Measurements from ENCODE around the gene ZNF41. TPM values are rescaled to one million over a fixed set of nuclear protein-coding genes. Genes with fewer than 3 reads are reported as not detected.
"Not testable (repeated sequence)": the region's sequence is repeated elsewhere in the genome, so short reads cannot be mapped to it uniquely, and the experiment has no call there.

The ZNF41 gene
- total RNA-seq, 2 donors from 2014 or later = 2.9 to 5.6 TPM

- Mint-ChIP-seq H3K4me1 (no peaks in the 10 kb centered on the region), H3K4me3 (no peak overlapping the region), H3K9me3 (peaks cover 44% of the 10 kb centered on the region), H3K27me3 (ENCODE audit: insufficient read depth) (peaks cover 10% of the 10 kb centered on the region), H3K36me3 (ENCODE audit: low read depth) (no peaks in the 10 kb centered on the region), H3K27ac (no peak overlapping the region)
- Histone ChIP-seq H3K27ac (ENCODE audit: low read depth, low read length) (no peak overlapping the region), H3K9ac (ENCODE audit: extremely low read depth, low read length, poor library complexity, severe bottlenecking) (no peak overlapping the region), H3K4me1 (ENCODE audit: control insufficient read depth, insufficient read depth, low read length) (no peaks in the 10 kb centered on the region), H3K9me3 (ENCODE audit: control insufficient read depth, low read length) (no peaks in the 10 kb centered on the region), H3K27me3 (ENCODE audit: control insufficient read depth, insufficient read depth, low read length, poor library complexity, severe bottlenecking) (no peaks in the 10 kb centered on the region), H3K4me3 (ENCODE audit: low read length) (no peak overlapping the region), H3K36me3 (ENCODE audit: control insufficient read depth, insufficient read depth, low read length) (no peaks in the 10 kb centered on the region)
- no peak for TF ChIP-seq CTCF (conservative IDR thresholded peaks at IDR 0.05)
- WGBS, 2 experiments (ENCODE audit: insufficient coverage in 1 of 2, insufficient read length in 1 of 2) = 97 to 100% methylated on average over 2 to 8 of the region's 8 CpGs
- no peak for DNase-seq
Measured at GRCh38 chrX:47515941-47516665, 33.1 kb upstream of the ZNF41 start.

- Histone ChIP-seq H3K4me1 (ENCODE audit: control insufficient read depth, insufficient read depth, low read length) (no peaks in the 10 kb centered on the region), H3K9me3 (ENCODE audit: control insufficient read depth, low read length) (no peaks in the 10 kb centered on the region), H3K27me3 (ENCODE audit: control insufficient read depth, insufficient read depth, low read length, poor library complexity, severe bottlenecking) (no peaks in the 10 kb centered on the region), H3K36me3 (ENCODE audit: control insufficient read depth, insufficient read depth, low read length) (no peaks in the 10 kb centered on the region), H3K27ac (ENCODE audit: low read depth, low read length) (no peak overlapping the region), H3K4me3 (ENCODE audit: low read length) (no peak overlapping the region), H3K9ac (ENCODE audit: extremely low read depth, low read length, poor library complexity, severe bottlenecking) (no peak overlapping the region)
- H3K4me3 Mint-ChIP-seq = no peak overlapping the region
- DNase-seq = no peak
- H3K9me3 Mint-ChIP-seq = peaks cover 40% of the 10 kb centered on the region
- H3K36me3 Mint-ChIP-seq (ENCODE audit: low read depth) = no peaks in the 10 kb centered on the region
- H3K27ac Mint-ChIP-seq = no peak overlapping the region
- WGBS, 2 experiments (ENCODE audit: insufficient coverage in 1 of 2, insufficient read length in 1 of 2) = 87% methylated on average over 6 of the region's 7 CpGs; no CpG with 5 or more reads in 1 of the 2 experiments
- no peaks in the 10 kb centered on the region for H3K4me1 Mint-ChIP-seq
- TF ChIP-seq CTCF (conservative IDR thresholded peaks at IDR 0.05) = no peak
- peaks cover 10% of the 10 kb centered on the region for H3K27me3 Mint-ChIP-seq (ENCODE audit: insufficient read depth)
Measured at GRCh38 chrX:47514533-47515235, 31.7 kb upstream of the ZNF41 start.

- H3K9me3 Mint-ChIP-seq = peaks cover 49% of the 10 kb centered on the region
- not testable (repeated sequence) for H3K27ac Mint-ChIP-seq; H3K27me3 ChIP-seq (ENCODE audit: control insufficient read depth, insufficient read depth, low read length, poor library complexity, severe bottlenecking); H3K4me1 Mint-ChIP-seq; H3K27ac ChIP-seq (ENCODE audit: low read depth, low read length); H3K36me3 ChIP-seq (ENCODE audit: control insufficient read depth, insufficient read depth, low read length); H3K4me1 ChIP-seq (ENCODE audit: control insufficient read depth, insufficient read depth, low read length); H3K27me3 Mint-ChIP-seq (ENCODE audit: insufficient read depth); H3K36me3 Mint-ChIP-seq (ENCODE audit: low read depth); H3K9me3 ChIP-seq (ENCODE audit: control insufficient read depth, low read length); H3K9ac ChIP-seq (ENCODE audit: extremely low read depth, low read length, poor library complexity, severe bottlenecking)
- H3K4me3 ChIP-seq (ENCODE audit: low read length) = peak overlapping the region; percentile 74
- peak overlapping the region; percentile 64 for H3K4me3 Mint-ChIP-seq
- peak; percentile 53 for DNase-seq
- 4 to 37% methylated on average over 2 to 32 of the region's 70 CpGs for WGBS, 2 experiments (ENCODE audit: insufficient coverage in 1 of 2, insufficient read length in 1 of 2)
Measured at GRCh38 chrX:47513034-47513965, 30.3 kb upstream of the ZNF41 start.

- not testable (repeated sequence) for H3K4me1 ChIP-seq (ENCODE audit: control insufficient read depth, insufficient read depth, low read length); DNase-seq; H3K9me3 ChIP-seq (ENCODE audit: control insufficient read depth, low read length); H3K27me3 ChIP-seq (ENCODE audit: control insufficient read depth, insufficient read depth, low read length, poor library complexity, severe bottlenecking); H3K9ac ChIP-seq (ENCODE audit: extremely low read depth, low read length, poor library complexity, severe bottlenecking); H3K27ac ChIP-seq (ENCODE audit: low read depth, low read length); H3K27ac Mint-ChIP-seq; H3K4me1 Mint-ChIP-seq; H3K4me3 ChIP-seq (ENCODE audit: low read length); H3K36me3 Mint-ChIP-seq (ENCODE audit: low read depth); H3K36me3 ChIP-seq (ENCODE audit: control insufficient read depth, insufficient read depth, low read length)
- H3K27me3 Mint-ChIP-seq (ENCODE audit: insufficient read depth) = peaks cover 11% of the 10 kb centered on the region
- WGBS, 2 experiments (ENCODE audit: insufficient coverage in 1 of 2, insufficient read length in 1 of 2) = 78 to 83% methylated on average over 1 to 3 of the region's 6 CpGs
- peak overlapping the region; percentile 64 for H3K4me3 Mint-ChIP-seq
- H3K9me3 Mint-ChIP-seq = peaks cover 53% of the 10 kb centered on the region
Measured at GRCh38 chrX:47512383-47512782, 29.4 kb upstream of the ZNF41 start.

Measured in endodermal cell (in vitro differentiated cells).